Heart left ventricle (tissue), 16 donors: Measurements from ENCODE around the gene MDP1. TPM values are rescaled to one million over a fixed set of nuclear protein-coding genes. Genes with fewer than 3 reads are reported as not detected.

Experiments used
- ATAC-seq, 4 donors: fragments of 200-7000 bp; cut with Tn5 transposase; one replicate each; pipeline ENCODE4 v1.9.1; 2020 to 2022; ENCODE audit warnings: moderate library complexity in 4 of 4, mild to moderate bottlenecking in 3 of 4, moderate number of reproducible peaks in 1 of 4
- DNase-seq, 5 donors: peaks; one replicate each; pipeline ENCODE4 v3.0.0-alpha.2; 2020
- H3K27ac ChIP-seq, 12 donors: fragments of 200-600 bp; sonication (generic) in 4 of 12; one replicate each; pipeline versions ENCODE4 v1.5.0 to v1.8.0; 2016 to 2022; ENCODE audit warnings: mild to moderate bottlenecking in 2 of 12
- H3K27me3 ChIP-seq, 9 donors: fragments of 200-600 bp; sonication (generic) in 2 of 9; one replicate each; pipeline versions ENCODE4 v1.5.1 to v1.8.0; 2016 to 2022; ENCODE audit warnings: mild to moderate bottlenecking in 3 of 9
- H3K36me3 ChIP-seq, 9 donors: fragments of 200-600 bp; sonication (generic) in 2 of 9; one replicate each; pipeline versions ENCODE4 v1.5.0 to v1.8.0; 2018 to 2022; ENCODE audit warnings: mild to moderate bottlenecking in 2 of 9
- H3K4me1 ChIP-seq, 12 donors: fragments of 200-600 bp; sonication (generic) in 4 of 12; one replicate each; pipeline versions ENCODE4 v1.5.0 to v1.8.0; 2016 to 2022; ENCODE audit warnings: mild to moderate bottlenecking in 3 of 12
- H3K4me3 ChIP-seq, 12 donors: fragments of 200-600 bp; sonication (generic) in 4 of 12; one replicate each; pipeline versions ENCODE4 v1.5.0 to v1.8.0; 2017 to 2022; ENCODE audit warnings: mild to moderate bottlenecking in 9 of 12, moderate library complexity in 4 of 12
- H3K9me3 ChIP-seq, 12 donors: fragments of 200-600 bp; sonication (generic) in 4 of 12; one replicate each; pipeline versions ENCODE4 v1.5.0 to v1.8.0; 2016 to 2022; ENCODE audit warnings: mild to moderate bottlenecking in 1 of 12
- POLR2A ChIP-seq, 2 donors: fragments of 450-650 bp; IDR thresholded peaks; one replicate each; pipeline ENCODE4 v1.6.1; 2017; ENCODE audit warnings: antibody characterized with exemption in 2 of 2, mild to moderate bottlenecking in 2 of 2, moderate library complexity in 2 of 2
- WGBS, 4 donors: extraction: QIAGEN DNeasy Blood & Tissue Kit in 2 of 4; methylation state at CpG; one replicate each; pipeline versions ENCODE4 v1.1.5 to v1.1.7; 2013 to 2018; 5-methylcytosine and 5-hydroxymethylcytosine counted together
- intact Hi-C, 10 donors: fragments of 100-400 bp; cut with DNase I; formaldehyde crosslinking; loops; one replicate each; pipeline versions ENCODE4 v1.11.1 to v1.14.2; 2022
- polyA plus RNA-seq, 2 donors: library from polyadenylated mRNA; stranded (reverse); fragments of 200-250 nt; gene quantifications; one replicate each; pipeline ENCODE4 v1.2.3, GENCODE V29; 2013
- total RNA-seq, 9 donors: library from RNA; depleted of rRNA in 2 of 9; stranded (reverse); fragments of >200 nt in 2 of 9; fragmentation: NEBNext Ultra II Directional in 3 of 9; extraction: Animal tissue kit (Norgen Biotek cat#: 25700) in 3 of 9; gene quantifications; one replicate each; pipeline versions ENCODE4 v1.1.0 to v1.2.4, GENCODE V29; 2016 to 2023
- TF ChIP-seq, protein P1 (sequence below), 12 donors: fragments of 200-600 bp; sonication (generic) in 4 of 12; IDR thresholded peaks; one replicate each; pipeline versions ENCODE4 v1.5.0 to v1.8.0; 2018 to 2022; ENCODE audit warnings: antibody characterized with exemption in 12 of 12, mild to moderate bottlenecking in 5 of 12
- donor health status: ischemic (EF 13 %, LVEDD 7.1; RV severe dilation, severe dysfunction).
- donor health status: healthy with polysubstance abuse.
- donor health status: DM: no; HTN: yes; CAD: no.
- donor health status: DM: no; HTN: no; CAD: no.
- donor health status: ischemic (EF 25% LVEDD 6.9; RV normal size, moderate dysfunction).
- donor health status: ischemic (EF 25% LVEDD 5.7; RV mildly dilated, moderate dysfunction).
- donor health status: healthy.
- donor health status: DM: yes; HTN: yes; CAD: no.
- donor health status: ischemic (EF 35%, LVEDD 5.7; RV mildly dilated, moderate dysfunction).
- donor health status: nonischemic (EF 11% LVEDD 7.7; RV severe dilation, severe dysfunction).
- donor health status: DM: yes; HTN: yes; CAD: no.
- donor health status: PGD.
- donor health status: ischemic (EF 29% LVEDD 5.4; RV normal size, mild dysfunction).
- donor health status: nonischemic (EF 23%, LVEDD 6.1; RV moderate dilation, normal function).

Gene MDP1
- total and polyA plus RNA-seq, 11 donors: 12.8 to 26.5 (median 16.1) TPM

DNA sequence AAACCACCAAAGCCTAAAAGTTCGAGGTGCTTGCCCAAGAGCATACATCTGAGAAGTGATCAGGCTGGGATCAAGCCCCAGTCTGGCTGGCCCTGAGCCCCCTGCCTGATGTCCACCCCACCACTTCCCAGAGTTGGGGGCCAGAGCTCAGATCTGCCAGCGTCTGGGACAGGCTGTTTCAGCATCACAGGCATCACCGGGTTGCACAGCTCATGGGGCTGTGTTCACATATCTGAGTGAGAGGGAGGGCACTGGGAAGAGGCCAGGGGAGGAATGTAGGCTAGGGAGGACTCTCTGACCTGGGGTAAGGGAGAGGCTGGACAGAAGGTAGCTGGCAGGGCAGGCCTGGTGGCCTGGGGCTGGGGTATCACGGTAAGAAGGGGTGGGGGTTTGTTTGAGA lies 41.1 kb upstream of the MDP1 start:
- no peak overlapping the region for H3K4me3 ChIP-seq
- no peaks in the 10 kb centered on the region for H3K27me3 ChIP-seq
- no peak for TF ChIP-seq POLR2A (IDR thresholded peaks at IDR 0.05)
- TF ChIP-seq, protein P1, sequence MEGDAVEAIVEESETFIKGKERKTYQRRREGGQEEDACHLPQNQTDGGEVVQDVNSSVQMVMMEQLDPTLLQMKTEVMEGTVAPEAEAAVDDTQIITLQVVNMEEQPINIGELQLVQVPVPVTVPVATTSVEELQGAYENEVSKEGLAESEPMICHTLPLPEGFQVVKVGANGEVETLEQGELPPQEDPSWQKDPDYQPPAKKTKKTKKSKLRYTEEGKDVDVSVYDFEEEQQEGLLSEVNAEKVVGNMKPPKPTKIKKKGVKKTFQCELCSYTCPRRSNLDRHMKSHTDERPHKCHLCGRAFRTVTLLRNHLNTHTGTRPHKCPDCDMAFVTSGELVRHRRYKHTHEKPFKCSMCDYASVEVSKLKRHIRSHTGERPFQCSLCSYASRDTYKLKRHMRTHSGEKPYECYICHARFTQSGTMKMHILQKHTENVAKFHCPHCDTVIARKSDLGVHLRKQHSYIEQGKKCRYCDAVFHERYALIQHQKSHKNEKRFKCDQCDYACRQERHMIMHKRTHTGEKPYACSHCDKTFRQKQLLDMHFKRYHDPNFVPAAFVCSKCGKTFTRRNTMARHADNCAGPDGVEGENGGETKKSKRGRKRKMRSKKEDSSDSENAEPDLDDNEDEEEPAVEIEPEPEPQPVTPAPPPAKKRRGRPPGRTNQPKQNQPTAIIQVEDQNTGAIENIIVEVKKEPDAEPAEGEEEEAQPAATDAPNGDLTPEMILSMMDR (IDR thresholded peaks at IDR 0.05): no peak
- intact Hi-C loops: no loop called here
- ATAC-seq: no peak
- H3K9me3 ChIP-seq: no peaks in the 10 kb centered on the region
- no peak for DNase-seq
- H3K4me1 ChIP-seq: peaks cover 0 to 4% (median 0%) of the 10 kb centered on the region in 12 donors
- H3K27ac ChIP-seq: no peak overlapping the region
- 73 to 78% (median 76%) methylated on average over 4 of the region's 4 CpGs for WGBS, 4 donors
- peaks cover 0 to 9% (median 0%) of the 10 kb centered on the region in 9 donors for H3K36me3 ChIP-seq

DNA sequence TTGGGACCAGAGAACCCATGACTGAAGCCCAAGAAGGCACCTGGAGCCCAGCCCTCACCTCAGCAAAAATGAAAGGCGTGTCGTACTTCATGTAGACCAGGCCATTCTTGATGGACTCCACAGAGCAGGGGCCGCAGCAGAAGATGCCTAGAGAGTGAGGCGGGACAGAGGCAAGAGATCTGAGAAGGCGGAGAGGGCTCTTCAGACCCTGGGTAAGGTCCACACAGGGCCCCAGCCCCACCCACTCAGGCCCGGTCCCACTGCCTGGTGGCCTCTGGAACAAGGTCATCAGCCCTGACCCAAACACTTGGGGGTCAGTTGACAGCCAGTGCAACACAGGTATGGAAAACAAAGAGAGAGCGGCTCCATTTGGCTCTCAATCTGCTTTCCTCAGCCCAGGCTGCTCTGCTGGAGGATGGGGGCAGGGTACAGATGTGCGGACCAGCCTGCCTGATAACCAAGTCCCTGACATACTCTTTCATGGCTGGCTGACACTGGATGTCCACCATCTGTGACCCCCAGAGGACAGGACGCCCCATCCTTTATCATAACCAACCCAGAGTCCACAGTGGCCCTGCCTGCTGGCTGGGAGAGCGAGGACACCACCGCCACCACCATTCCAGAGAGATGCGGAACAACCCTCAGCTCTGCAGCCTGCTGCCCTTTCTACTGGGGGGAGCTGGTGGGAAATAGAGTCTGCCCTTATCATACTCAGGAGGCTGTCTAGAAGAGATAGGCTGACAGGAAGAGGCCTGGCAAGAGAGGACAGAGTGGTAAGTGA lies 40.3 kb upstream of the MDP1 start:
- DNase-seq (no peak), ATAC-seq (no peak)
- Histone ChIP-seq H3K9me3 (no peaks in the 10 kb centered on the region), H3K4me1 (peaks cover 0 to 9% (median 0%) of the 10 kb centered on the region in 12 donors), H3K36me3 (peaks cover 0 to 9% (median 0%) of the 10 kb centered on the region in 9 donors), H3K27ac (no peak overlapping the region), H3K4me3 (no peak overlapping the region), H3K27me3 (no peaks in the 10 kb centered on the region)
- no peak for TF ChIP-seq POLR2A (IDR thresholded peaks at IDR 0.05)
- TF ChIP-seq, protein P1 (IDR thresholded peaks at IDR 0.05): no peak
- WGBS, 4 donors: 93 to 96% (median 95%) methylated on average over 11 to 12 of the region's 12 CpGs
- intact Hi-C loops: no loop called here

DNA sequence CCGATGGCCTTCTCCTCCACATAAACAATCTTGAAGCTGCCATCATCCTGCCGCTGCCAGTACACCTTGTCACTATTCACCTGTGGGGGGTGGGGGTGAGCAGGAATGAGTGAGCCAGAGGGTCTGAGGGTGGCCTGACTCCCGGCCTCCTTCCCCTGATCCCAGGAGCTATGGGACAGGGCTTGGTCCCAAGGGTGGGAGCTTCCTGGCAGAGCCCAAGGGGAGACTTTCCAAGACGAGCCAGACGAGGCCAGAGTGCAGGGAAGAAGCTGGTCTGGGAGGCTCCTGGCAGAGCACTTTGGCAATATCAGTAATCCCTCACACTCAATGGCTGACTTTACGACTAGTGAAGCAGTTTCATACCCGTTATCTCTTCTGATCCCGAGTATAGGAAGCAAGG lies 39.6 kb upstream of the MDP1 start:
- intact Hi-C loops: no loop called here
- WGBS, 4 donors: 90 to 93% (median 91%) methylated on average over 7 to 8 of the region's 8 CpGs
- Histone ChIP-seq H3K27me3 (no peaks in the 10 kb centered on the region), H3K36me3 (peaks cover 0 to 9% (median 0%) of the 10 kb centered on the region in 9 donors), H3K4me3 (no peak overlapping the region), H3K9me3 (no peaks in the 10 kb centered on the region), H3K27ac (no peak overlapping the region), H3K4me1 (peaks cover 0 to 16% (median 0%) of the 10 kb centered on the region in 12 donors)
- TF ChIP-seq POLR2A (IDR thresholded peaks at IDR 0.05): no peak
- TF ChIP-seq, protein P1 (IDR thresholded peaks at IDR 0.05): no peak
- ATAC-seq: no peak
- DNase-seq: no peak

DNA sequence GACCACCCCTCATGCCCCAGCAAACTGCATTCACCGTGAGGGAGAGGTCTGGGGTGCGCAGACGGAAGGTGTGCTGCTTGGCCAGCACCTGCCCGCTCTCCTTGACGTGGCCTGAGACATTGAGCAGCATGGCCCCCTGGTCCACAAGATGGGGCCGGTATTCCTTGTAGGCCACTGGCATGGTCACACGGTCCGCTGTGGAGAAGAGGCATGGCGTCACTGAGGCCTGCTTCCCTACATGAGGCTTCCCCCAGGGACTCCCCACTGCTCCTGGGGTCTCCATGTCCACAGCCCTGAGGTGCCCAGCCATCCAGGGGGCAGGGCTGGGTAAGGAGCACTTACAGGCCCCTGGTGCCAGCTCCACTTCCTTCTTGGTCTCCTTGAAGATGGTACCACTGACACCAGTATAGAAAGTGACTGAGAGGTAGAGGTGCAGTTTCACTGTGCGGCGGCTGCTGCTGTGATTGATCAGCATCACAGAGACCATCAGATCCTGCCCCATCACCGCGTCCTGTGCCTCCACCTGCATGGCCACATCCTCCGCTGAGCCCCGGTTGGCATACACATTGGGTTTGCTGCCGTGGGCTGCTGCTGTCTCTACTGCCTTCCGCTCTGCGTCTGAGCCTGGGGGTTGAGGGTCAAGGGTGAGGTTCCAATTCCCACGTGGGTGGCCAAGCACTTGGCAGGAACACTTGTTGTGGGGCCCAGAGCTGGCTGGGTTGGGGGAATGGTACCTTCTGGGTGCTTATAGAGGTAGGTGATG lies 38.9 kb upstream of the MDP1 start:
- H3K36me3 ChIP-seq: peaks cover 0 to 9% (median 0%) of the 10 kb centered on the region in 9 donors
- no peak overlapping the region for H3K4me3 ChIP-seq
- WGBS, 4 donors: 93 to 94% (median 93%) methylated on average over 15 to 19 of the region's 19 CpGs
- no peak for ATAC-seq
- TF ChIP-seq, protein P1 (IDR thresholded peaks at IDR 0.05): no peak
- TF ChIP-seq POLR2A (IDR thresholded peaks at IDR 0.05): no peak
- no peaks in the 10 kb centered on the region for H3K27me3 ChIP-seq
- no peak overlapping the region for H3K27ac ChIP-seq
- DNase-seq: no peak
- intact Hi-C loops: no loop called here
- H3K9me3 ChIP-seq: no peaks in the 10 kb centered on the region
- peaks cover 0 to 19% (median 0%) of the 10 kb centered on the region in 12 donors for H3K4me1 ChIP-seq
